Thyroid gland (tissue), 4 donors: ENCODE results near the gene ANKRD39.

ENCODE experiments used
- CTCF ChIP-seq, 6 experiments: fragments of 200-600 bp in 3 of 6; fragments of 450-650 bp in 3 of 6; sonication (generic) in 3 of 6; IDR thresholded peaks; one replicate each; pipeline ENCODE4 v1.5.1; 2016 to 2019; ENCODE audit warnings: antibody characterized with exemption in 6 of 6, mild to moderate bottlenecking in 2 of 6, inconsistent platforms in 1 of 6, moderate library complexity in 1 of 6
- POLR2A ChIP-seq, 2 donors: fragments of 450-650 bp; IDR thresholded peaks; one replicate each; pipeline ENCODE4 v1.6.1; 2017; ENCODE audit warnings: antibody characterized with exemption in 2 of 2, mild to moderate bottlenecking in 2 of 2, moderate library complexity in 1 of 2

- TF ChIP-seq CTCF (IDR thresholded peaks at IDR 0.05) = no peak
- TF ChIP-seq POLR2A (IDR thresholded peaks at IDR 0.05) = no peak
Observed at GRCh38 chr2:96835830-96836229, 22.0 kb downstream of the ANKRD39 start.
